B cell (primary cell): ENCODE results near the gene RACK1. TPM values are rescaled to one million over a fixed set of nuclear protein-coding genes. Genes with fewer than 3 reads are reported as not detected.

ENCODE experiments used
- ATAC-seq: fragments of 200-7000 bp; cut with Tn5 transposase; one replicate; pipeline ENCODE4 v1.10.0; 2021; ENCODE audit warnings: low read depth, mild to moderate bottlenecking, moderate number of reproducible peaks, moderate library complexity
- CTCF ChIA-PET: fragments of 350-600 bp; sonication (Branson Sonifier 250); formaldehyde crosslinking; loops from one replicate; lab custom pipeline; 2021; ENCODE audit warnings: antibody characterized with exemption, inconsistent platforms; lab: Charles Lee
- POLR2A ChIA-PET: fragments of 350-600 bp; sonication (Branson Sonifier 250); formaldehyde crosslinking; loops from one replicate; lab custom pipeline; 2021; ENCODE audit warnings: antibody characterized with exemption; lab: Charles Lee
- DNase-seq: peaks from one replicate; pipeline ENCODE4 v3.0.0; 2013
- H2AFZ ChIP-seq: 2 replicates; pipeline ENCODE4 v1.6.1; 2012; ENCODE audit warnings: mild to moderate bottlenecking, low read depth, low read length; ENCODE audit not compliant: insufficient read depth, poor library complexity, severe bottlenecking
- H3K27ac ChIP-seq, 2 donors: 1 replicate in 1 of 2; 2 replicates in 1 of 2; pipeline ENCODE4 v1.5.1; 2012 to 2013; ENCODE audit warnings: low read length in 2 of 2, mild to moderate bottlenecking in 2 of 2, moderate library complexity in 1 of 2
- H3K27me3 ChIP-seq, 4 experiments: fragments of 200-600 bp in 1 of 4; sonication (generic) in 1 of 4; replicated peaks in 1 of 4; 1 replicate in 2 of 4; 2 replicates in 2 of 4; pipeline versions ENCODE4 v1.6.1 to v1.7.0; 2013 to 2016; ENCODE audit warnings: low read length in 3 of 4, mild to moderate bottlenecking in 2 of 4, mixed read lengths in 1 of 4, moderate library complexity in 1 of 4; ENCODE audit not compliant: insufficient read depth in 4 of 4, control insufficient read depth in 3 of 4; ENCODE audit errors: control extremely low read depth in 1 of 4
- H3K36me3 ChIP-seq, 2 experiments: replicated peaks in 1 of 2; 1 replicate in 1 of 2; 2 replicates in 1 of 2; pipeline versions ENCODE4 v1.6.1 to v1.7.1; 2013; ENCODE audit warnings: low read length in 1 of 2; ENCODE audit not compliant: insufficient read depth in 2 of 2, control insufficient read depth in 1 of 2; ENCODE audit errors: control extremely low read depth in 1 of 2, extremely low read depth in 1 of 2
- H3K4me1 ChIP-seq, 2 donors: fragments of 200-600 bp in 1 of 2; sonication (generic) in 1 of 2; 1 replicate in 1 of 2; 2 replicates in 1 of 2; pipeline versions ENCODE4 v1.5.1 to v1.6.1; 2013 to 2017; ENCODE audit warnings: low read length in 2 of 2; ENCODE audit not compliant: control insufficient read depth in 2 of 2, insufficient read depth in 2 of 2
- H3K4me2 ChIP-seq: replicated peaks from 2 replicates; pipeline ENCODE3; 2012; ENCODE audit warnings: mild to moderate bottlenecking, low read depth, low read length; ENCODE audit not compliant: poor library complexity, severe bottlenecking
- H3K4me3 ChIP-seq, 5 experiments: fragments of 200-600 bp in 1 of 5; sonication (generic) in 1 of 5; 1 replicate in 3 of 5; 2 replicates in 2 of 5; pipeline versions ENCODE4 v1.5.1 to v1.7.0; 2011 to 2016; ENCODE audit warnings: low read length in 4 of 5, mild to moderate bottlenecking in 4 of 5, low read depth in 2 of 5, control low read depth in 1 of 5, moderate library complexity in 1 of 5; ENCODE audit not compliant: insufficient read depth in 1 of 5; ENCODE audit errors: control extremely low read depth in 1 of 5, extremely low read depth in 1 of 5
- H3K79me2 ChIP-seq: fragments of 200-600 bp; sonication (generic); one replicate; pipeline ENCODE4 v1.6.0; 2016; ENCODE audit warnings: low read length; ENCODE audit not compliant: control insufficient read depth, insufficient read depth
- H3K9ac ChIP-seq: fragments of 200-600 bp; sonication (generic); 2 replicates; pipeline ENCODE4 v1.6.1; 2017; ENCODE audit warnings: mild to moderate bottlenecking, low read length, moderate library complexity
- H3K9me3 ChIP-seq, 3 donors: one replicate each; pipeline versions ENCODE4 v1.6.1 to v1.7.1; 2013; ENCODE audit warnings: low read length in 2 of 3; ENCODE audit not compliant: control insufficient read depth in 2 of 3, insufficient read depth in 1 of 3; ENCODE audit errors: control extremely low read depth in 1 of 3
- H4K20me1 ChIP-seq: 2 replicates; pipeline ENCODE4 v1.6.0; 2012; ENCODE audit warnings: mild to moderate bottlenecking, low read length; ENCODE audit not compliant: insufficient read depth, control insufficient read depth, poor library complexity, severe bottlenecking
- H3K27ac Mint-ChIP-seq: one replicate; pipeline ENCODE4 v1.8.0; 2021; ENCODE audit warnings: mixed read lengths
- H3K27me3 Mint-ChIP-seq: one replicate; pipeline ENCODE4 v1.8.0; 2021; ENCODE audit warnings: mixed read lengths
- H3K4me1 Mint-ChIP-seq: one replicate; pipeline ENCODE4 v1.8.0; 2021; ENCODE audit warnings: mixed read lengths
- H3K4me3 Mint-ChIP-seq: one replicate; pipeline ENCODE4 v1.8.0; 2021; ENCODE audit warnings: mixed read lengths
- H3K9me3 Mint-ChIP-seq: one replicate; pipeline ENCODE4 v1.8.0; 2022; ENCODE audit warnings: mixed read lengths; ENCODE audit not compliant: insufficient read depth
- CTCF ChIP-seq: fragments of 200-600 bp; IDR thresholded peaks from one replicate; pipeline ENCODE4 v1.8.0; 2022; ENCODE audit warnings: antibody characterized with exemption, mild to moderate bottlenecking
- EZH2 ChIP-seq: IDR thresholded peaks from 2 replicates; pipeline ENCODE4 v1.6.1; 2012; ENCODE audit warnings: borderline replicate concordance, low read depth, mild to moderate bottlenecking, moderate library complexity, low read length; ENCODE audit not compliant: insufficient read depth, poor library complexity, severe bottlenecking
- WGBS: methylation state at CpG from one replicate; pipeline ENCODE4 v1.1.5; 2013; ENCODE audit warnings: missing lambda C conversion rate; ENCODE audit not compliant: insufficient coverage; 5-methylcytosine and 5-hydroxymethylcytosine counted together
- intact Hi-C: fragments of 100-400 bp; cut with micrococcal nuclease; formaldehyde crosslinking; loops from one replicate; pipeline ENCODE4 v1.10.0; 2022
- polyA plus RNA-seq: library from polyadenylated mRNA; depleted of rRNA; stranded (reverse); fragments of >200 nt; gene quantifications from 2 replicates; pipeline ENCODE4 v1.2.3, GENCODE V29; 2012
- total RNA-seq, 2 donors: library from RNA; stranded (reverse); fragments of 120-200 nt in 1 of 2; gene quantifications; 1 replicate in 1 of 2; 2 replicates in 1 of 2; pipeline versions ENCODE4 v1.2.3 to v1.2.4, GENCODE V29; 2013 to 2022

Gene RACK1
- total and polyA plus RNA-seq, 2 donors (not counting 1 experiment from before 2014, with no cell fraction given) = 2,047 to 4,130 TPM

- intact Hi-C loops = no loop called here
- Mint-ChIP-seq H3K9me3 (no peaks in the 10 kb centered on the region), H3K27me3 (no peaks in the 10 kb centered on the region), H3K4me1 (peaks cover 13% of the 10 kb centered on the region), H3K4me3 (no peak overlapping the region), H3K27ac (peak overlapping the region; percentile 20)
- no peak for TF ChIP-seq CTCF
- no peak for TF ChIP-seq EZH2
- Histone ChIP-seq H2AFZ (no peak overlapping the region), H3K4me1 (peaks cover 2 to 3% of the 10 kb centered on the region in 2 donors), H4K20me1 (peaks cover 1% of the 10 kb centered on the region), H3K79me2 (peaks cover 41% of the 10 kb centered on the region), H3K4me3 (no peak overlapping the region), H3K9me3 (no peaks in the 10 kb centered on the region), H3K4me2 (no peak overlapping the region), H3K27ac (no peak overlapping the region), H3K36me3 (peaks cover 0 to 47% of the 10 kb centered on the region in 2 experiments), H3K27me3 (no peaks in the 10 kb centered on the region), H3K9ac (no peak overlapping the region)
- DNase-seq = no peak
- ChIA-PET POLR2A (no interaction called here), CTCF (no interaction called here)
- no peak for ATAC-seq
- WGBS = 48% methylated on average over 4 of the region's 6 CpGs
These were observed 13.2 kb downstream of the RACK1 start for GRCh38 chr5:181230551-181230950.

- no peak for ATAC-seq
- Histone ChIP-seq H3K27ac (no peak overlapping the region), H3K4me1 (peaks cover 7 to 8% of the 10 kb centered on the region in 2 donors), H3K4me3 (no peak overlapping the region), H3K9me3 (no peaks in the 10 kb centered on the region), H3K27me3 (no peaks in the 10 kb centered on the region), H2AFZ (no peak overlapping the region), H4K20me1 (no peaks in the 10 kb centered on the region), H3K4me2 (no peak overlapping the region), H3K9ac (no peak overlapping the region), H3K79me2 (peaks cover 46% of the 10 kb centered on the region), H3K36me3 (peaks cover 0 to 42% of the 10 kb centered on the region in 2 experiments)
- no peak for DNase-seq
- Mint-ChIP-seq H3K9me3 (no peaks in the 10 kb centered on the region), H3K27ac (peak overlapping the region; percentile 15), H3K4me1 (peaks cover 19% of the 10 kb centered on the region), H3K4me3 (no peak overlapping the region), H3K27me3 (no peaks in the 10 kb centered on the region)
- POLR2A ChIA-PET = no interaction called here
- 100% methylated on average over 4 of the region's 13 CpGs for WGBS
- intact Hi-C loops = no loop called here
- TF ChIP-seq EZH2 (no peak), CTCF (no peak)
- CTCF ChIA-PET = no interaction called here
These were observed 13.7 kb downstream of the RACK1 start for GRCh38 chr5:181229996-181230395.
